ENCODE data around the gene GALR2. TPM values are rescaled to one million over a fixed set of nuclear protein-coding genes. Genes with fewer than 3 reads are reported as not detected.
A peak's percentile ranks its signal among the peaks of the same experiment; 100 is the strongest.

Gene GALR2
- total and polyA plus RNA-seq, 9 of the 15 experiments (the other 6 are each of a cell fraction or from before 2014, with no cell fraction given) = 0.34 TPM; not detected in 8

DNA sequence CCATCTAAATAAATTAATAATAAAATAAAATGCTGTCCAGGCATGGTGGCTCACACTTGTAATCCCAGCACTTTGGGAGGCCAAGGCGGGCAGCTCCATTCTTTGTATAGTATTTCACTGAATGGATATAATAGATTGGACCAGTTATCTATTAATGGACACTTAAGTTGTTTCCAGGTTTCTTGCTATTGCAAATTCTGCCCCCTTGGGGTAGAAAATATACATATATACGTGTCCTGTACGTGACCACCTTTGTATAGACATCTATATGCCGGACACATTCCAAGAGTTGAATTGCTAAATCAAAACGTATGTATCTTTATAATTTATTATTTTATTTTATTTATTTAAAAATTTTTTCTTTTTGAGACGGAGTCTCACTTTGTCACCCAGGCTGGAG lies 32.9 kb downstream of the GALR2 start (continued):
- TF ChIP-seq CTCF (IDR thresholded peaks at IDR 0.05 in 2 of 3, conservative IDR thresholded peaks at IDR 0.05 in 1 of 3; ENCODE audit: insufficient read depth in 2 of 3, low read depth in 1 of 3, low read length in 3 of 3) = peak; percentile 1 to 61 (median 37); a peak in 4 of 6 replicates
- peak; percentile 22; the same call in 1 of the 2 replicates for TF ChIP-seq SMARCE1 (IDR thresholded peaks at IDR 0.05)
- TF ChIP-seq TEAD4 (IDR thresholded peaks at IDR 0.05; ENCODE audit: low read length) = no peak
- no peak for TF ChIP-seq TEAD4 (CRISPR knock-in tag; IDR thresholded peaks at IDR 0.05; ENCODE audit: borderline replicate concordance)

GRCh38 chr17:76111956-76112355 lies 37.4 kb downstream of the GALR2 start:
- Histone ChIP-seq H3K4me1 (replicated peaks in 1 of 2; ENCODE audit: control insufficient read depth in 2 of 2, insufficient read depth in 2 of 2, low read length in 2 of 2) (no peaks in the 10 kb centered on the region), H2AFZ (ENCODE audit: low read depth, low read length) (no peak overlapping the region), H3K79me2 (ENCODE audit: control insufficient read depth, insufficient read depth, low read length) (no peaks in the 10 kb centered on the region), H3K9me3 (replicated peaks; ENCODE audit: control insufficient read depth, insufficient read depth, low read depth, low read length) (no peaks in the 10 kb centered on the region), H3K27ac (ENCODE audit: extremely low read depth, low read depth, low read length) (no peak overlapping the region), H3K4me3 (no peak overlapping the region), H3K9me1 (ENCODE audit: control insufficient read depth, insufficient read depth, low read length) (no peaks in the 10 kb centered on the region), H3K4me2 (ENCODE audit: insufficient read depth, low read length) (no peak overlapping the region), H4K20me1 (replicated peaks; ENCODE audit: control insufficient read depth, insufficient read depth, low read length) (no peaks in the 10 kb centered on the region), H3K9ac (ENCODE audit: insufficient read depth in 1 of 2, low read depth in 2 of 2, low read length in 2 of 2) (no peak overlapping the region), H3K27me3 (ENCODE audit: control insufficient read depth in 2 of 2, insufficient read depth in 2 of 2, low read length in 2 of 2) (no peaks in the 10 kb centered on the region), H3K36me3 (ENCODE audit: control insufficient read depth, insufficient read depth, low read length) (no peaks in the 10 kb centered on the region)
- CTCF ChIA-PET (ENCODE audit: low intra/inter-chr PET ratio) = no interaction called here
- BruUV-seq (replicated peaks) = no TSS peak
- POLR2A ChIA-PET = interaction anchor here (0.6 to 0.9 kb wide), 2 partner anchors 167 to 274 kb away, joined by 3 to 4 read pairs; no protein-coding TSS in a partner anchor
- 26% methylated on average over 2 of the region's 2 CpGs for WGBS (ENCODE audit: insufficient coverage, low coverage, missing lambda C conversion rate)
- ATAC-seq (no peak), FAIRE-seq (no peak), DNase-seq (ENCODE audit: extremely low read depth in 1 of 4, low spot score in 3 of 4) (no peak)
- intact Hi-C loops (cut with micrococcal nuclease) (no loop called here), in situ Hi-C loops (cut with MboI) (no loop called here)
- TF ChIP-seq MTA3 (IDR thresholded peaks at IDR 0.05; ENCODE audit: borderline replicate concordance) (no peak), CBX1 (IDR thresholded peaks at IDR 0.05; ENCODE audit: low read depth) (no peak), TCF7 (IDR thresholded peaks at IDR 0.05; ENCODE audit: borderline replicate concordance) (no peak), SMARCC2 (IDR thresholded peaks at IDR 0.05; ENCODE audit: low read depth) (no peak), ZNF140 (CRISPR knock-in tag; IDR thresholded peaks at IDR 0.05) (no peak), TAF7 (tag; IDR thresholded peaks at IDR 0.05) (no peak), CREM (IDR thresholded peaks at IDR 0.05; ENCODE audit: low read depth) (no peak), E2F3 (CRISPR knock-in tag; IDR thresholded peaks at IDR 0.05) (no peak), KLF16 (IDR thresholded peaks at IDR 0.05) (no peak), NEUROD1 (IDR thresholded peaks at IDR 0.05; ENCODE audit: borderline replicate concordance, low read depth, low read length, partially characterized antibody) (no peak)
- TF ChIP-seq, protein P1, sequence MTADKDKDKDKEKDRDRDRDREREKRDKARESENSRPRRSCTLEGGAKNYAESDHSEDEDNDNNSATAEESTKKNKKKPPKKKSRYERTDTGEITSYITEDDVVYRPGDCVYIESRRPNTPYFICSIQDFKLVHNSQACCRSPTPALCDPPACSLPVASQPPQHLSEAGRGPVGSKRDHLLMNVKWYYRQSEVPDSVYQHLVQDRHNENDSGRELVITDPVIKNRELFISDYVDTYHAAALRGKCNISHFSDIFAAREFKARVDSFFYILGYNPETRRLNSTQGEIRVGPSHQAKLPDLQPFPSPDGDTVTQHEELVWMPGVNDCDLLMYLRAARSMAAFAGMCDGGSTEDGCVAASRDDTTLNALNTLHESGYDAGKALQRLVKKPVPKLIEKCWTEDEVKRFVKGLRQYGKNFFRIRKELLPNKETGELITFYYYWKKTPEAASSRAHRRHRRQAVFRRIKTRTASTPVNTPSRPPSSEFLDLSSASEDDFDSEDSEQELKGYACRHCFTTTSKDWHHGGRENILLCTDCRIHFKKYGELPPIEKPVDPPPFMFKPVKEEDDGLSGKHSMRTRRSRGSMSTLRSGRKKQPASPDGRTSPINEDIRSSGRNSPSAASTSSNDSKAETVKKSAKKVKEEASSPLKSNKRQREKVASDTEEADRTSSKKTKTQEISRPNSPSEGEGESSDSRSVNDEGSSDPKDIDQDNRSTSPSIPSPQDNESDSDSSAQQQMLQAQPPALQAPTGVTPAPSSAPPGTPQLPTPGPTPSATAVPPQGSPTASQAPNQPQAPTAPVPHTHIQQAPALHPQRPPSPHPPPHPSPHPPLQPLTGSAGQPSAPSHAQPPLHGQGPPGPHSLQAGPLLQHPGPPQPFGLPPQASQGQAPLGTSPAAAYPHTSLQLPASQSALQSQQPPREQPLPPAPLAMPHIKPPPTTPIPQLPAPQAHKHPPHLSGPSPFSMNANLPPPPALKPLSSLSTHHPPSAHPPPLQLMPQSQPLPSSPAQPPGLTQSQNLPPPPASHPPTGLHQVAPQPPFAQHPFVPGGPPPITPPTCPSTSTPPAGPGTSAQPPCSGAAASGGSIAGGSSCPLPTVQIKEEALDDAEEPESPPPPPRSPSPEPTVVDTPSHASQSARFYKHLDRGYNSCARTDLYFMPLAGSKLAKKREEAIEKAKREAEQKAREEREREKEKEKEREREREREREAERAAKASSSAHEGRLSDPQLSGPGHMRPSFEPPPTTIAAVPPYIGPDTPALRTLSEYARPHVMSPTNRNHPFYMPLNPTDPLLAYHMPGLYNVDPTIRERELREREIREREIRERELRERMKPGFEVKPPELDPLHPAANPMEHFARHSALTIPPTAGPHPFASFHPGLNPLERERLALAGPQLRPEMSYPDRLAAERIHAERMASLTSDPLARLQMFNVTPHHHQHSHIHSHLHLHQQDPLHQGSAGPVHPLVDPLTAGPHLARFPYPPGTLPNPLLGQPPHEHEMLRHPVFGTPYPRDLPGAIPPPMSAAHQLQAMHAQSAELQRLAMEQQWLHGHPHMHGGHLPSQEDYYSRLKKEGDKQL (CRISPR knock-in tag; IDR thresholded peaks at IDR 0.05; ENCODE audit: borderline replicate concordance) = no peak

Measured in K562 (cell line).